MM.1S (cell line): ENCODE data around the gene POLD2.

Source experiments
- DNase-seq: peaks from one replicate; pipeline ENCODE4 v3.0.0-alpha.2; 2015
- H2AFZ ChIP-seq: fragments of 300-600 bp; sonication (generic); 2 replicates; pipeline ENCODE4 v1.6.0; 2016; ENCODE audit warnings: antibody characterized with exemption, low read length
- H3F3A ChIP-seq: fragments of 300-600 bp; sonication (generic); 2 replicates; pipeline ENCODE4 v1.6.1; 2016; ENCODE audit warnings: mild to moderate bottlenecking, antibody characterized with exemption, low read length, moderate library complexity, mixed read lengths; ENCODE audit not compliant: insufficient read depth
- H3K27ac ChIP-seq: fragments of 300-600 bp; sonication (generic); 2 replicates; pipeline ENCODE4 v1.5.1; 2016; ENCODE audit warnings: mild to moderate bottlenecking, low read length
- H3K27me3 ChIP-seq: fragments of 300-600 bp; sonication (generic); replicated peaks from 2 replicates; pipeline ENCODE4 v1.6.0; 2016; ENCODE audit warnings: low read length; ENCODE audit not compliant: insufficient read depth
- H3K36me3 ChIP-seq: fragments of 300-600 bp; sonication (generic); replicated peaks from 2 replicates; pipeline ENCODE4 v1.6.1; 2016; ENCODE audit warnings: mild to moderate bottlenecking, low read length, mixed read lengths; ENCODE audit not compliant: insufficient read depth
- H3K4me1 ChIP-seq: fragments of 300-600 bp; sonication (generic); 2 replicates; pipeline ENCODE4 v1.6.1; 2016; ENCODE audit warnings: low read length, mixed read lengths
- H3K4me2 ChIP-seq: fragments of 300-600 bp; sonication (generic); 2 replicates; pipeline ENCODE4 v1.6.0; 2016; ENCODE audit warnings: low read depth, low read length
- H3K4me3 ChIP-seq: fragments of 300-600 bp; sonication (generic); 2 replicates; pipeline ENCODE4 v1.5.1; 2016; ENCODE audit warnings: low read length, mixed read lengths
- H3K79me2 ChIP-seq: fragments of 300-600 bp; sonication (generic); 2 replicates; pipeline ENCODE4 v1.6.1; 2016; ENCODE audit warnings: mixed run types, low read length, mixed read lengths
- H3K9ac ChIP-seq: fragments of 300-600 bp; sonication (generic); 2 replicates; pipeline ENCODE4 v1.6.1; 2016; ENCODE audit warnings: low read length, mixed read lengths
- H3K9me2 ChIP-seq: fragments of 300-600 bp; sonication (generic); replicated peaks from 2 replicates; pipeline ENCODE4 v1.6.1; 2016; ENCODE audit warnings: mild to moderate bottlenecking, low read length, mixed read lengths; ENCODE audit not compliant: insufficient read depth
- H3K9me3 ChIP-seq: fragments of 300-600 bp; sonication (generic); replicated peaks from 2 replicates; pipeline ENCODE4 v1.6.1; 2016; ENCODE audit warnings: mild to moderate bottlenecking, low read length, mixed read lengths; ENCODE audit not compliant: insufficient read depth
- H4K20me1 ChIP-seq: fragments of 300-600 bp; sonication (generic); 2 replicates; pipeline ENCODE4 v1.6.1; 2016; ENCODE audit warnings: mild to moderate bottlenecking, low read length, moderate library complexity, mixed read lengths; ENCODE audit not compliant: insufficient read depth
- EZH2 ChIP-seq: fragments of 300-600 bp; sonication (generic); optimal IDR thresholded peaks from 2 replicates; pipeline ENCODE3; 2017; ENCODE audit warnings: low read depth, mild to moderate bottlenecking, antibody characterized with exemption, low read length, mixed read lengths
- EZH2phosphoT487 ChIP-seq: fragments of 300-600 bp; sonication (generic); IDR thresholded peaks from 2 replicates; pipeline ENCODE4 v1.6.1; 2018; ENCODE audit warnings: antibody characterized with exemption, low read length
- TF ChIP-seq, protein P1 (sequence below): fragments of 300-600 bp; sonication (generic); IDR thresholded peaks from 2 replicates; pipeline ENCODE4 v1.5.1; 2016; ENCODE audit warnings: antibody characterized with exemption, low read length, mixed read lengths

Gene POLD2

DNA sequence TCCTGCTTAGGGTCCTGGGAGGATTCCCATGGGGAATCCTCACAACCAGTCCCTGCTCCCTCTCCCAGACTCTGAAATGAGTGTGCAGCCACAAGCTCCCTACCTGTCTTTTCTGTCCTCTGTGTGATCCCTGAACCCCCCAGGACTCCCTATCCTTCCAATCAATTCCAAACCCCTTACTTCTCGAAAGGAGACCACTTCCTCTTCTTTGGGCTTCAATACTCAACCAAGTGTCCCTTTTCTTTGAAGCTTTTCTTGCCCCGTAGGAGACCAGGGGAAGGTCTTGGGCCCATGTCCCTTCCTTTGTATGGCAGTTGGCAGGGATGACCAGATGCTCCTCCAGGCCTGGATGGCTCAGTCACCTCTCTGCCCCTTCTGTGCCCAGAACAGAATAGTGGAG lies 17.5 kb downstream of the POLD2 start:
- no peak overlapping the region for H3K9ac ChIP-seq
- DNase-seq = no peak
- no peaks in the 10 kb centered on the region for H3K9me2 ChIP-seq
- no peaks in the 10 kb centered on the region for H4K20me1 ChIP-seq
- H3F3A ChIP-seq = no peaks in the 10 kb centered on the region
- H3K4me3 ChIP-seq = no peak overlapping the region
- no peaks in the 10 kb centered on the region for H3K4me1 ChIP-seq
- no peaks in the 10 kb centered on the region for H3K9me3 ChIP-seq
- H3K36me3 ChIP-seq = no peaks in the 10 kb centered on the region
- no peaks in the 10 kb centered on the region for H3K79me2 ChIP-seq
- H3K27me3 ChIP-seq = peaks cover 14% of the 10 kb centered on the region
- no peak overlapping the region for H3K4me2 ChIP-seq
- no peak overlapping the region for H3K27ac ChIP-seq
- no peak for TF ChIP-seq EZH2
- no peak for TF ChIP-seq EZH2phosphoT487
- TF ChIP-seq, protein P1, sequence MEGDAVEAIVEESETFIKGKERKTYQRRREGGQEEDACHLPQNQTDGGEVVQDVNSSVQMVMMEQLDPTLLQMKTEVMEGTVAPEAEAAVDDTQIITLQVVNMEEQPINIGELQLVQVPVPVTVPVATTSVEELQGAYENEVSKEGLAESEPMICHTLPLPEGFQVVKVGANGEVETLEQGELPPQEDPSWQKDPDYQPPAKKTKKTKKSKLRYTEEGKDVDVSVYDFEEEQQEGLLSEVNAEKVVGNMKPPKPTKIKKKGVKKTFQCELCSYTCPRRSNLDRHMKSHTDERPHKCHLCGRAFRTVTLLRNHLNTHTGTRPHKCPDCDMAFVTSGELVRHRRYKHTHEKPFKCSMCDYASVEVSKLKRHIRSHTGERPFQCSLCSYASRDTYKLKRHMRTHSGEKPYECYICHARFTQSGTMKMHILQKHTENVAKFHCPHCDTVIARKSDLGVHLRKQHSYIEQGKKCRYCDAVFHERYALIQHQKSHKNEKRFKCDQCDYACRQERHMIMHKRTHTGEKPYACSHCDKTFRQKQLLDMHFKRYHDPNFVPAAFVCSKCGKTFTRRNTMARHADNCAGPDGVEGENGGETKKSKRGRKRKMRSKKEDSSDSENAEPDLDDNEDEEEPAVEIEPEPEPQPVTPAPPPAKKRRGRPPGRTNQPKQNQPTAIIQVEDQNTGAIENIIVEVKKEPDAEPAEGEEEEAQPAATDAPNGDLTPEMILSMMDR = no peak
- H2AFZ ChIP-seq = no peak overlapping the region

DNA sequence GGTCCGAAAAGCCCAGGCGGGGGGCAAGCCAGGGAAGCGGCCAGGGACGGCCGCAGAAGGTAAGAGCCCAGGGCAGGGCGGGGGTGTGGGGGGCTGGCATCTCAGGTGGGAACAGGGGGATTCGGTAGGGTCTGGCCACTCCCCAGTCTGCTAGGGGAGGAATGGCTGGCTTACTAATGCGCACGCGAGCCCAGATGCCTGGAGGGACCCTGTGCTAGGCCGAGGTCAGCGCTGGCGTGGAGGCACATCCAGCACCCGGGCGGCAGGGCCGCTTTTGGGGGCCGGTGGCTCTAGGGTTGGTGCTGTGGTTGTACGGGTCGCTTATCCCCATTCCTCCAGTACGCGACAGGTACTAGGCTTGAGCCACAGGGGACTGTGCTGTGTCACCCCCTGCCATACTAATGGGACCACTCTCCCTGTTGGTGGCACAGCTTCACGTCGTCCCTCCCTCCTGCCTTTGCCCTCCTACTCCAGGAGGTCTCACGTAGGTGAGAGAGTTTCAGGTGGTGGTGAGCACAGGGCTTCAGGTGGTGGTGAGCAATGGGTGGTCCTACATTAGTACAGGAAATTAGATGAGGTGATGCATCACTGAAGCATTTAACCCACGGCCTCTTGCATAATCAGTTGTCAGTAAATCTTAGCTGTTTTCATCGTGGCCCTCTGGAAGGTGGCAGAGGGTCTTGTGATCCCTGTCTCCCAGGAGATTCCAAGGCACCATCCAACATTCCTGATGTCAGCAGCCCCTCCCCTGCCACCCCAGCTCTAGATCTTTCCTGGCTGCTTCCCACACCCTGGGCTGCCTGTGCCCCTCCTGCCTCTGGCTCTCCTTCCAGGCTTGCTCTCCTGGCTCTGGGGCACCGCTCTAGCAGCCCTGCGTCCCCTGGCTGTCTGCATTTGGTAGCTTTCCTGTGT lies 18.2 kb downstream of the POLD2 start:
- Histone ChIP-seq H3K79me2 (no peaks in the 10 kb centered on the region), H3K9me2 (no peaks in the 10 kb centered on the region), H4K20me1 (no peaks in the 10 kb centered on the region), H3K4me2 (no peak overlapping the region), H3K4me3 (no peak overlapping the region), H3K27ac (no peak overlapping the region), H3F3A (no peaks in the 10 kb centered on the region), H3K27me3 (peaks cover 14% of the 10 kb centered on the region), H2AFZ (no peak overlapping the region), H3K9ac (no peak overlapping the region), H3K9me3 (no peaks in the 10 kb centered on the region), H3K36me3 (no peaks in the 10 kb centered on the region), H3K4me1 (no peaks in the 10 kb centered on the region)
- TF ChIP-seq, protein P1 = no peak
- no peak for TF ChIP-seq EZH2phosphoT487
- TF ChIP-seq EZH2 = no peak
- no peak for DNase-seq

GRCh38 chr7:44103923-44104859 lies 19.2 kb downstream of the POLD2 start, which contains the start of gene AEBP1:
TSS of gene AEBP1 (plus strand) at chr7:44104345. CDS start at chr7:44104666, 321 bp downstream.
- Histone ChIP-seq H3K9me2 (no peaks in the 10 kb centered on the region), H3K4me2 (no peak within 1 kb of the TSS), H4K20me1 (no peaks in the 10 kb centered on the region), H3K79me2 (no peaks in the 10 kb centered on the region), H3K36me3 (no peaks in the 10 kb centered on the region), H3K9ac (no peak within 1 kb of the TSS), H3K27ac (no peak within 1 kb of the TSS), H3K27me3 (peaks cover 14% of the 10 kb centered on the region), H3F3A (no peaks in the 10 kb centered on the region), H3K9me3 (no peaks in the 10 kb centered on the region), H2AFZ (no peak within 1 kb of the TSS), H3K4me1 (no peaks in the 10 kb centered on the region), H3K4me3 (no peak within 1 kb of the TSS)
- DNase-seq = no peak
- no peak for TF ChIP-seq EZH2
- TF ChIP-seq, protein P1 = no peak
- TF ChIP-seq EZH2phosphoT487 = no peak
